ENCODE data around the gene ZNF555. TPM values are rescaled to one million over a fixed set of nuclear protein-coding genes. Genes with fewer than 3 reads are reported as not detected.

Gene ZNF555
- total RNA-seq, 4 donors from 2014 or later: 3.0 to 7.5 (median 5.3) TPM

DNA sequence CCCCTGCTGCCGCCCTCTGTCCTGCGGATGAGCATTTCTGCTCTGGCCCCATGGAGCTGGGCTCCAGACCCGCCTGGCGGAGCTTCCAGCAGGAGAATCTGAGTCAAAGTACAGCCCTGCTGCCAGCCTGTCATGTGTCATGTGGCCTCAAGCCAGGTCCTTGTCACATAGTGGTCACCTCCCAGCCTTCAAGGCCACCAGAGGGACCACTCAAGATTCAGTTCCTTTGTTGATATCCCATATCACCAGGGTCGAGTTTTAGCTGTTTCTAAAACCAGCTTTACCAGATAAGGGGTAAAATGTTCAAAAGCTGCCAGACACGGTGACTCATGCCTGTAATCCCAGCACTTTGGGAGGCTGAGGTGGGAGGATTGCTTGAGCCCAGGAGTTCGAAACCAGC is 42.5 kb upstream of the ZNF555 start:
- Histone ChIP-seq H3K27ac (replicated peaks in 1 of 4) (no peak overlapping the region), H3K4me3 (no peak overlapping the region), H3K36me3 (peaks cover 25 to 96% (median 63%) of the 10 kb centered on the region in 4 donors), H3K9me3 (no peaks in the 10 kb centered on the region), H3K4me1 (peaks cover 0 to 11% (median 0%) of the 10 kb centered on the region in 4 donors), H3K27me3 (no peaks in the 10 kb centered on the region)
- TF ChIP-seq EP300 (IDR thresholded peaks at IDR 0.05): no peak
- TF ChIP-seq, protein P1, sequence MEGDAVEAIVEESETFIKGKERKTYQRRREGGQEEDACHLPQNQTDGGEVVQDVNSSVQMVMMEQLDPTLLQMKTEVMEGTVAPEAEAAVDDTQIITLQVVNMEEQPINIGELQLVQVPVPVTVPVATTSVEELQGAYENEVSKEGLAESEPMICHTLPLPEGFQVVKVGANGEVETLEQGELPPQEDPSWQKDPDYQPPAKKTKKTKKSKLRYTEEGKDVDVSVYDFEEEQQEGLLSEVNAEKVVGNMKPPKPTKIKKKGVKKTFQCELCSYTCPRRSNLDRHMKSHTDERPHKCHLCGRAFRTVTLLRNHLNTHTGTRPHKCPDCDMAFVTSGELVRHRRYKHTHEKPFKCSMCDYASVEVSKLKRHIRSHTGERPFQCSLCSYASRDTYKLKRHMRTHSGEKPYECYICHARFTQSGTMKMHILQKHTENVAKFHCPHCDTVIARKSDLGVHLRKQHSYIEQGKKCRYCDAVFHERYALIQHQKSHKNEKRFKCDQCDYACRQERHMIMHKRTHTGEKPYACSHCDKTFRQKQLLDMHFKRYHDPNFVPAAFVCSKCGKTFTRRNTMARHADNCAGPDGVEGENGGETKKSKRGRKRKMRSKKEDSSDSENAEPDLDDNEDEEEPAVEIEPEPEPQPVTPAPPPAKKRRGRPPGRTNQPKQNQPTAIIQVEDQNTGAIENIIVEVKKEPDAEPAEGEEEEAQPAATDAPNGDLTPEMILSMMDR (IDR thresholded peaks at IDR 0.05): no peak
- TF ChIP-seq POLR2AphosphoS5 (IDR thresholded peaks at IDR 0.05): no peak
- TF ChIP-seq POLR2A (IDR thresholded peaks at IDR 0.05; ENCODE audit: low read depth): no peak
- intact Hi-C loops (cut with DNase I): no loop called here
- 91% methylated on average over 7 of the region's 7 CpGs for WGBS
- no peak for DNase-seq (ENCODE audit: extremely low spot score)

DNA sequence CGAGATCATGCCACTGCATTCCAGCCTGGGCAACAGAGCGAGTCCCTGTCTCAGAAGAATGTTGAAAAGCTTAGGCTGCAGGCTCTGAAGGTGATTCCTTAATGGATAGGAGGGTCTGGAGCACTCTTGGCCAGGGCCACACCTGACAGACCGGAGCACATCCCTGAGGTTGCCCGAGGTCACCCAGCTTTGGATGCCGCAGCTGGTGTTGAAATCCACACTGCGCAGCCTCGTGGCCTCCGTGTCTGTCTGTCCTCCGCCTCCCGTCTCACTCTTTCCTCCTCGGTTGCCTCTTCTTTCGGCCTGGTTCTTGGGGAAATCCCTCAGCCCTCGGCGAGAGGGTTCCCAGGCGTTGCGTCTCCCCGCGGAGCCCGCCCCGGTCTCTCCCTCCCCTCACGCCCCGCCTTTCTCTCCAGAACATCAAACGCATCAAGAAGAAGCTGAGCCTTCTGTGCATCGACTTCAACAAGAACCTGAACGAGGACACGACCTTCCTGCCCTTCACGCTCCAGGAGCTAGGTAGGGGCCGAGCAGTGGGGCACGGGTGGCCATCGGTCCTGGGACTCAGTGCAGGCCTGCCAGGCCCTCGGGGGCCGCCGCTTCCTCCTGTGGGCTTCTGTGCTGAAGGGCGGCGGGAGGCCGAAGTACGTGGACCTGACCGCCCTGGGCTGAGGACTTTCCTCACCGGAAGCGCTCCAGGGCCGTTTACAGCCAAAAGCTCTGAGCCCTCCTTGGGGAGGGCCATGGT is 41.8 kb upstream of the ZNF555 start:
- intact Hi-C loops (cut with DNase I): no loop called here

DNA sequence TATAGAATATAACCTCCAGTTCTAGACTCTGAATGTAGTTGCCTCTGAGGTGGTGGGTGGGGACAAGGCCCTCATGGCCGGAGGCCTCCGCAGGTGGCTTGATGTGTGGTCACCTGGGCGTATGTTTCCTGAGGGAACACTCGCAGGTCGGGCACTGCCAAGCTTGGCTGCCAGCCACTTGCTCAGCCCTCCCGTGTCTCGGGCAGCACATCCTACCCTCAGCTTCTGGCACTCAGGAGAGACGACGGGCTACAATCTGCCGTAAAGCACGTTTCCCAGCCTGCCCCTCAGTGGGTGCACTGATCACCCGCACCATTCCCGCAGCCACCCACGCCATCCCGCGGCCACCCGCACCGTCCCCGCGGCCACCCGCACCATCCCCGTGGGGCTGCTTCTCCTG is 40.8 kb upstream of the ZNF555 start:
- Histone ChIP-seq H3K27ac (replicated peaks in 1 of 4) (no peak overlapping the region), H3K36me3 (peaks cover 20 to 96% (median 61%) of the 10 kb centered on the region in 4 donors), H3K4me1 (peaks cover 0 to 11% (median 0%) of the 10 kb centered on the region in 4 donors), H3K4me3 (no peak overlapping the region), H3K9me3 (no peaks in the 10 kb centered on the region), H3K27me3 (no peaks in the 10 kb centered on the region)
- intact Hi-C loops (cut with DNase I): no loop called here
- 93% methylated on average over 16 of the region's 22 CpGs for WGBS
- DNase-seq (ENCODE audit: extremely low spot score): no peak
- TF ChIP-seq, protein P1 (IDR thresholded peaks at IDR 0.05): no peak
- no peak for TF ChIP-seq EP300 (IDR thresholded peaks at IDR 0.05)
- no peak for TF ChIP-seq POLR2AphosphoS5 (IDR thresholded peaks at IDR 0.05)

More for the DNA sequence above, 41.8 kb upstream of the ZNF555 start:
- no peaks in the 10 kb centered on the region for H3K9me3 ChIP-seq
- peaks cover 25 to 97% (median 62%) of the 10 kb centered on the region in 4 donors for H3K36me3 ChIP-seq
- no peak overlapping the region for H3K27ac ChIP-seq (replicated peaks in 1 of 4)
- WGBS: 93% methylated on average over 37 of the region's 41 CpGs
- DNase-seq (ENCODE audit: extremely low spot score): no peak
- H3K4me1 ChIP-seq: peaks cover 0 to 11% (median 0%) of the 10 kb centered on the region in 4 donors
- no peaks in the 10 kb centered on the region for H3K27me3 ChIP-seq
- TF ChIP-seq EP300 (IDR thresholded peaks at IDR 0.05) (no peak), POLR2A (IDR thresholded peaks at IDR 0.05; ENCODE audit: low read depth) (no peak), POLR2AphosphoS5 (IDR thresholded peaks at IDR 0.05) (no peak)
- TF ChIP-seq, protein P1 (IDR thresholded peaks at IDR 0.05): no peak
- no peak overlapping the region for H3K4me3 ChIP-seq

DNA sequence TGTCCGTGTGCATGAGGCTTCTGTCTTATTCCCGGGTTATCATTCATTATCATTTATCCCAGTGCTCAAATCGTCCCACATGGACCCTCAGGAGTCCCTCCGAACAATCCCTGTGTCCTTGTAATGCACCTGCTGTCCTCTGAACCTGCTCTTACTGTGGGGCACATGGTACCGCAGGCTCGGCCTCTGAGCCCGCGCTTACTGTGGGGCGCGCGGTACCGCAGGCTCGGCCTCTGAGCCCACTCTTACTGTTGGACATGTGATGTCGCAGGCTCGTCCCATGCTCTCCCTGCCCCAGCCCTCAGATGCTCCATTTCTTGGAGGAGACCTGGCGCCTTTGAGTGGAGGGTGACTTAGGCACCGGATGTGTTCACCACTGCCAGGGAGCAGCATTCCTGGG is 38.4 kb upstream of the ZNF555 start:
- WGBS: 94% methylated on average over 17 of the region's 17 CpGs
- intact Hi-C loops (cut with DNase I): no loop called here

More for the DNA sequence above, 38.4 kb upstream of the ZNF555 start:
- Histone ChIP-seq H3K9me3 (no peaks in the 10 kb centered on the region), H3K4me1 (peaks cover 0 to 6% (median 0%) of the 10 kb centered on the region in 4 donors), H3K27me3 (no peaks in the 10 kb centered on the region), H3K4me3 (no peak overlapping the region), H3K36me3 (peaks cover 18 to 93% (median 69%) of the 10 kb centered on the region in 4 donors), H3K27ac (replicated peaks in 1 of 4) (no peak overlapping the region)
- TF ChIP-seq POLR2A (IDR thresholded peaks at IDR 0.05; ENCODE audit: low read depth) (no peak), EP300 (IDR thresholded peaks at IDR 0.05) (no peak), POLR2AphosphoS5 (IDR thresholded peaks at IDR 0.05) (no peak)
- TF ChIP-seq, protein P1 (IDR thresholded peaks at IDR 0.05): no peak
- DNase-seq (ENCODE audit: extremely low spot score): no peak

Data from esophagus muscularis mucosa (tissue), 4 donors.